NOMO-1 treated with dmso at 0.1 percent for 144 hours (cell line): ENCODE measurements around the gene DCC.

Source experiments
- DNase-seq: peaks from one replicate; lab custom pipeline; 2025; ENCODE audit not compliant: unreplicated experiment; lab: John Stamatoyannopoulos, UW

The DCC gene

DNA sequence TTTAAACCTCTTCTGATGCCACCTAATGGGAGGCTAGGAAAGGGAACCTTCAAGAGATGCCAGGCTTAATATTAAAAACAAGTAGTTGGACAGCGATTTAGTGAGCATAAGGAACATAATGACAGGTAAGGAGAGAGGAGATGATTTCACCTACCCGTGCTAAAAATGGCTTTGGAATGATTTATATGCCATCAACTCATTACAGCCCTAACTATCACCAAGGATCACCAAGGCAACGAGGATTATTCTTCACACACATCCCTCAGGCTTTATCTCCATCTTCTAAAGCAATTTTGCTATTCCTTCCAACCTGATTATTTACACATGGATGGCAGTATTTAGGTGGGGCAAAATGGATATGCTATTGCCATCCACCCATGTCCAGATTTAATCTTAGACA, 237.8 kb downstream of the DCC start:
- no peak for DNase-seq

DNA sequence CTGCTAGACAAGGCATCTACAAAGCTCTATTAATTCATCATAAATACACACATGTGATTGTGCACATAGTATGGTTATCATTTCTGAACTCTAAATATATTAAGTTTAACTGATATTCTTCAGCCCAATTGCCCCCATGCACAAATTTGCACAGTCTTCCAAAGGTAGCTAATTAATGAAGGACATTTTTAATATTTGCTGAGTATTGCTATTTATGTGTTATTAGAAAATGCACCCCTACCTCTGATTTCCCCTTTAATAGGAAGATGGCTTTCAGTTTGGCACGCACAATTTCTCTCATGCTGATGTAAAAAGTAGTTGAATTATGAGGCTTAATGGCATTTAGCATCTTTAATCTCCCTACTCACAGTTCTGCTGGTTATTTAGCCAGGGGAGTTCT, 242.1 kb downstream of the DCC start:
- DNase-seq = no peak

DNA sequence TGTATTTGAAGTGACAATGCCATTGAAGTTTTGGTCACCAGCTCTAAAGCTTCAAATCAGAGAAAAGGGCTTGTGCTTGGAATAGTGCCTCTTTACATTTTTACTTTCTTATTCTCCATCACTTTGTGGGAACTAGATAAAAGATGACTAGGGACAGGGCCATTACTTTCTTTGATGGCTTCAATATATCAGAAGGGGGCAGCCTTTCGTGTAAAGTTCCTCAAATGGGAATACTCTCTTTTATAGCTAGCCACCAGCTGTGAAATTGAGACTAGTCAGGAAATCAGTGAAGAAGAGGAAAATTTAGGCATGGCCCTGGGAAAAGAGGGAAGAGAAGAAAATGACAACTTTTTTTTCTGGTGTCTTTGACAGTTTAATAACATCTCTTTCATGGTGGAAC, 242.5 kb downstream of the DCC start:
- no peak for DNase-seq

DNA sequence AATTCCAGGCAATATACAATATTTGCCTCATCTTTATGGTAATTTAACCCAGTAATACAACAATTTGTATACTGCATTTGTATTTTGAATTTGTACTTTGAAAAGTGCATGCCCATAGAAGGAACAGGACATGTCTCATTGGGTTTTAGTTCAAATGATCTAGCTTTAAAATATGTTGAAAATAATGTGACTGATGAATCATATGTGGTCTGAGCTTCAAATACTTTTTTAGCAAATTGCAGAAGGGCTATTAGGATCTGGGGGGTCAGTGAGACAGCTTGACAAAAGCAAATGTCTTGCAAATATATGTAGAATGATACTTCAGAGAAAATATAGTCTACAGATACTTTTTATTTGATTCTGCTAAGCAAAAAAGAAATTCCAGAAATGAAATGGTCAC, 248.9 kb downstream of the DCC start:
- DNase-seq = no peak

DNA sequence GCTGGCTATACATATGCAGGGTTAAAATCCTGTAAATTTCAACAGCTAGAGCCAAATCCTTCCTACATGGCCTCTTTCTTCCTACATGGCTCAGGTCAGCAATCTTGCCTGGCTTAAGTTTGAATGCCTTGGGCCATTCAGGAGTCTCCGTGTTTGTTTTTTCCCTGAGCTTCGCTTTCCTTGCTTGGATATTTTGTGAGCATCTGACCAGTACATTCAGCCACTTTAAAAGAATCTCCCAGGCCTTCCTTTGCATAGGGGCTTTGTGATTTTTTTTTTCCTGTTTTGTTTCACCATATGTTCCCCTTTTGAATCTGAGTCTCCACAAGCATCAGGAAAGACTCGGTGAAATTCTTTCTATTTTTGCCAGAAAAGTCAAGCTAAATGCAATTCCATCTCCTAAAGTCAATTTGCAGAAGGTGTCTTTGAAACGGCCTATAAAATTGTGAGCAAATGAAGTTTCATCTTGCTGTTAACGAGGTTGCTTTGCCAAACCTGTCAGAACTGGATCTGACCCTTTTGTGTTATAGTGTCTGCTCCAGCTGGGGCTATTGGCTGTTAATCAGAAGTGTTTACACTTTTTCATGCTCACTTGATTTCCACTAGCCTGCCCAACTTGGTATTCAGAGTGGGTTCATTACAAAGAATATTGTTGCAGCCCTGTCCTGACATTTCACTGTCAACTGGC, 256.9 kb downstream of the DCC start:
- no peak for DNase-seq

DNA sequence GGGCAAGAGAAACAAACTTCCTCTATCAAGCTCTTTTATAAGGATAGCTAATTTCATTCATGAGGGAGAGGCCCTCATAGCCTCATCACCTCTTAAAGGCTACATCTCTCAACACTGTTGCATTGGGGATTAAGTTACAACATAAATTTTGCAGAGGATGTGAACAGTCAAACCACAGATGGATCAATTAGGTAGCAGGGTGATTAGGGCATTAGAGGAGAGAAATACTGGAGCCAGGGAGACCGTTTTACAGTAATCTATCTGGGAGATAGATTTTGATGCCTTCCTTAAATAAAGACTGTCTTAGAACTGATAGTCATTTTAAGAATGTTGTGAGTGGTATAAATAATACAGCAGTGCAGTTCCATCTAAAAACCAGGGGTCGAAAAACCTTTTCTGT, 258.9 kb downstream of the DCC start:
- DNase-seq = no peak

DNA sequence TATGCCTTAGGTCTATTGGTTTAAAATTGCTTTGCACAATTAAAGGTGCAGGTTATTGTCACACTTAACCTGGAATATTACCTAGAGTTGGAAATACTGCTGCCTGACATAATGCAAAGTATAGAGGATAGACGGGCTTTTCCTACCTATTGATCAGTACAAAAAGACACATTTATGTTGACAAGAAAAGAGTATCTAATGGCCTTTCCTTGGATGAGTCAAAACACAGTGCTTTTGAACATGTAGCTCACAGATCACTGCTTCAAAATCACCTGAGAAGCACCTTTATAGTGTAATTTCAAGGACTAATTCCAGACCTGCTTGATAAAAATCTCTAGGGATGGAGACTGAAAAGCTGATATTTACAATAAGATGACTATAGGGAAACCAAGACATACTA, 262.8 kb downstream of the DCC start:
- DNase-seq = no peak

DNA sequence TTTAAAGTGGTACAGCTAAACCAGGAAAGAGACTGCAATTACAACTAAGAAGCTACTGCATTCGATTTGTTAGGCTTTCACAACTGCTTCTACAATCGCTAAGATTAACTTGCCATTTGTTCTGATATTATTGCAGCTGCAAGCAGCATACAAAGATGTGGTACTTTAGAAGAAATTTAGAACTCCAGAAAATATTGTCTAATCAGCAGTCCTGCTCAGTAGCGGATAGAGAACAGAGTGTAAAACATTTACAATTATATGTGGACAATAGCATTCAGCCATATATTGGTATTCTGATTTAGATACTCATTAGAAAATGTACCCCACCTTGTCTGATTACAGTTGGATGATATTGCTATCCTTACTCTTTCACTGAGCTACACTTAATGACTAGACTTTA, 265.3 kb downstream of the DCC start:
- no peak for DNase-seq

DNA sequence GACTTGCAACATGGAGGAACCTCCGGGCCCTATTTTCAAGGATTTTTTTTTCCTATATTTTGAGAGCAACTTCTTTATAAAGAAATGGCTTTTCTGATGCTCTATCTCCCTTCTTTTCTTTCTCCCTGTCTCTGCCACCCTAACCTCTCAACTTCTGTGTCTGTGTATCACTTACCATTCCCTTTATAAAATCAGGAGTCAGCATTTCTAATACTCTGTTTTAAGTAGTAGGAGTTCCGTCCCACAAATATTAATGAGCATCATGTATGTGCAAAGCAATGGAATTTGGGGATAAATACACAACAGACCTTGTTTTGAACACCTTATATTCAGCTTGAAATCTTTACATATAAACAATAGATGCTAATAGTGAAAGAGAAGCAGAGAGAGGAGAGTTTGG, 268.0 kb downstream of the DCC start:
- no peak for DNase-seq

DNA sequence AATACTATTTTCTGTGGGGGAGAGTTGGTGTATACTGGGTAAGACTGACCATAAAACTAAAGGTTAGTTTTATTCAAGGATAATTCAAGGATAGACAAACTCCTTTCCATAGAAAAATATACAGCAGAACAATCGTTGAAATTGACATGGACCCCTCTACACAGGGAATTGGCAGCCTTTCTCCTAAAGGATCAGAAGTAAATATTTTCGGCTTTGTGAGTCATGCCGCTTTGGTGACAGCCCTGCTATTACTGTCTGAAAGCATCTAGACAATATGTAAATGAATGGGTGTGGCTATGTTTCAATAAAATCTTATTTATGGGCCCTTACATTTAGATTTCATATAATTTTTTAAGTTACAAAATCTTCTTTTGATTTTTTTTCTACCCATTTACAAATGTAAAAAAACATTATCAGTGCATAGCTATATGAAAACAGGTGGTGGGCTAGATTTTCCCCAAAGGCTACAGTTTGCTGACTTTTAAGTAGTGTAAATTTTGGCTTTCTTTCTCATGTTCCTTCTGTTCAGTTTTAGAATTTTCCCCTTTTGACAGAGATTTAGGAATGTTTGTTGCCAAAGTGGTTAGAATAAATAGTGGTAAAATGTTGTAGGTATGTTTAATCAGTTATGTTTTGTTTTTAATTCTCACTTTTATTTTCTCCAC, 270.6 kb downstream of the DCC start:
- DNase-seq = no peak

DNA sequence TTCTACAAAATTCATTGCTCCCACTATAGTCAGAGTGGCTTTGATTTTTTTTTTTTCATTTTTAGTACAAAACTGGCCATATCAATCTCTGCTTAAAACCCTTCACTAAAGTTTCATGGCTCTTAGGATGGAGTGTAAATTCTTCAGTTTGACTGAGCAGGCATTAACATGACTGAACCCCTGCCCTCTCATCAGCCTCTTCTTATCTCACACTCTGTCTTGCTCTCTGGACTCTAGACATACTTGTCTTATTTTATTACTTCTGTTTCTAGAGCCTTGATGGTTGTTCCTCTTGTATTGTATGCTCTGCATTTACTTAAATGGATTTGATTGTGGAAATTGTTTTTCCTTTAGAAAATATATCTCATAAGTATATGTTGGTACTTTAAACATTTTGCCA, 272.4 kb downstream of the DCC start:
- DNase-seq = no peak

DNA sequence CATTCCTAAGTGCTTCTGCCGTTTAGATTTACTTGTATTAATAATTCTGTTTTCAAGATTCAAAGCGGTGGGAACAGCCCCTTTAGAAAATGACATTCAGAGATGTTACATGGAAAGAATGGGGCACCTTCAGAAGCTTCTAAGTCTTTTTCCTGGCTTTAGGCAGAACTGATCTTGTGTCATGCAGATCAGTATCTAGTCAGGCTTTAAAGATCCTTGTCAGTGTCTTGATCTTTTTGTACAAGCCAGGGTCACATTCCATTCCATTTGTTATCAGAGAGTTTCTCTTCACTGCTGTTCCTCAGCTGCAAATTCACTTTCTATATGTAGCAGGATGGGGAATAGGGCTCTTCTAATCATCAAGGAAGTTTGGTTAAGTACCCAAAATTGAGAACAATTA, 275.3 kb downstream of the DCC start:
- no peak for DNase-seq

DNA sequence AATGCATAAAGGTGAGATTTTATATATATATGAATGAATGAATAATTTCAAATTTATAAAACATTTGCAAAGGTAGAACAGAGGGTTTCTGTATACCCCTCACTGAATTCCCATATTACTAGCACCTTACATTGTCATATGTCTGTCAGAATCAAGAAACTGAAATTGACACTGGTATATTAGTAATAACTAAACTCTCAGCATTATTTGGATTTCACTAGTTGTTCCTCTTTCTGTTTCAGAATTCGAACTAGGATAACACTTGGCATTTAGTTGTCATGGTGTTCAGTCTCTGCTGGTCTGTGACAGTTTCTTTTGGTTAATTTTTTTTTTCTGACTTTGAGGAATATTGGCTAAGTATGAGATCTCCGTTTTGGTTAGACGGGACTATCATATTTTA, 275.9 kb downstream of the DCC start:
- no peak for DNase-seq

DNA sequence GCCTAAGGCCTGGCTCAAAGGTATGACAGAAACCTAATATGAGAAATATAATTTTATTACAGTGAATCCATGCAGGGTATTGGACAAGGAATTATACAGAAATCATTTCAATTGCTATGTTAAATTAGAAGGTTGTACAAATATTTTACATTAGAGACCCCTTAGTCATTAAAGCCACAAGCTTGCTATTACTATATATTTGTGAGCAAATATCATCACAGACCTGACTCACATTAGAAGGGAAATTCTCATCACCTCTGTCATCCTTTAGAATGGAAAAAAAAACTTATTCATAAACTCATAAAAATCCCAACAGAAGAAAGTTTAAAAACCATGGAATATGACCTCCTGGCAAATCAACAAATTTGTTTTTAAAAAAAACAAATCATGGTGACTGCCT, 277.9 kb downstream of the DCC start:
- DNase-seq = no peak

DNA sequence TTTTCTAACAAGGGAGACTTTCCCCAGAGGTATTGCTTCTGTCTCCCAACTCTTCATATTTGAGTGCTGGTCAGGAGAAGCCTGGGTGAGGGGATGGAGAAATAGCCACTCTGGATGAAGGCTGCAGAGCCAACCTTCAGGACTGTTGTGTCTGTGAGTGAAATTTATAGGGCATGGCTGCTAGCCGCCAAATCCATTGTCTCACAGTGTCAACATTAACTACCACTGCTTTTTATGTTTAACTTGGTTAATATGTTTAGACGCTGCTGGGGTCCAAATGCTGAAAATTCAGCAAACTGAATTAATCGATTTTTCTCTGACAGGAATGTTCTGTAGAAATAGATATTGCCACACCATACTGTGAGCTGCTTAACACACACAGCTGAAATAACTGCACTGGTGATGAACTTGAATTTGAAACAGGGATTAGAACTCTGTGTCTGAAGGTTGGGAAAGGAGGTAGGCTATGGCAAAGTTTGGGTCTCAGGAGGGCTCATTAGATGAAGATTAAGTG, 281.0 kb downstream of the DCC start:
- no peak for DNase-seq

DNA sequence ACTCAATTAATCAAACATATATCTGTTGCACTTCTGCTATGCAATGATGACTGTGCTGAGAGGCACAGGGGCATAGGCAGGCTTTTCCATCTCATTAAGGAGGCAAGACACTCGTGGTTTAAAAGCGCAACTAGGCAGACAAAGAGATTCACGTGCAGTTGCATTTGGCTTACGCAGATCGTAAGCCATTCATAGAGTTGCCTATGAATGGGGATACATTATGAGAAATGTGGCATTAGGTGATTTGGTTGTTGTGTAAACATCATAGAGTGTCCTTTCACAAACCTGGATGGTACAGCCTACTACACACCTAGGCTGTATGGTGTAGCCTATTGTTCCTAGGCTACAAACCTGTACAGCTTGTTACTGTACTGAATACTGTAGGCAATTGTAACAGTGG, 284.7 kb downstream of the DCC start:
- DNase-seq = no peak

DNA sequence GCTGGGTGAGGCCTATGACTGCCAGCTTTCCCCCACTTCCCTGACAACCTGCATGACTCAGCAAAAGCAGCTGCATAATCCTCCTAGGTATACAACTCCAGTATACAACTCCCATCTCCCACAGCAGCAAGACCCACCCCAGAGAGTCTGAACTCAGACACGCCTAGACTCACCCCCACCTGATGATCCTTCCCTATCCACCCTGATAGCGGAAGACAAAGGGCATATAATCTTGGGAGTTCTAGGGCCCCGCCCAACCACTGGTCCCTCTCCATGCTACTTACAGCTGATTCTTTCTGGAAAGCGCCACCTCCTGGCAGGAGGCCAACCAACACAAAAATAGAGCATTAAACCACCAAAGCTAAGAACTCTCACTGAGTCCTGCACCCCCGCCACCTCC, 296.5 kb downstream of the DCC start:
- no peak for DNase-seq

DNA sequence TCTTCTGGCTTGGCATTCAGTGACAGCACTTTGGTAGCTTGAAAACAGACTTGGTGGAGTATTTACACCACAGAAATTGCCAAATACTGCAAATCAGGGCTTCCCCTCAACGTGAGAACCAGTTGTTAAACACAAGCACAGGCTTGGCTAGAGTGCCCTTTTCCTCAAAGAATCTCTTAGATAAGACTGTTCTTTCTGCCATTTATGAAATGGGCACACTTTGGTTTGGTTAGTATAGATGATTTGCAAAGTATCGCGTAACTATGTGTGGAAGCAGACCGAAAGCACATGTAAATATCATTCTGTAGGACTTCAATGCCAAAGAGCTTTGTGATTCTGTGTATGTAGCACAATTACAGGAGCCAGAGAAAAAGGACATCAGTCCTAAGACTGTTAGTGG, 308.2 kb downstream of the DCC start:
- no peak for DNase-seq

DNA sequence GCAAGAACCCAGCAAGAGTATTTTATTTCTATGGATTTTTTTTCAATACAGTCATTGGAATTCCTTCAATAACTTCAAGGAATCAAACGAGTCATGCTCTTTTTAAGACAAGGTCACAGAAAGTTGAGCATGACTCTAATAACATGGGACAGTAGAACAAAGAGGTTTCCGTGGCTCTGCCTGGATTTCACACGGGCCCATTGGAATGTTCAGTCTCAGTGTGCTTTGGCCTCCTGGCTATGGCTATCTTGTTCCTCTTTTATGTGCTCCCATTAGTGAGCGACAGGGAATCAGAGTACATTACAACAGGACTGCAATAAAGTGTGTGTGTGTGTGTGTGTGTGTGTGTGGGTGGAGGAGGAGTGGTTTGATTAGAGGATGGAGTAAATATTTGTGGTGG, 312.4 kb downstream of the DCC start:
- DNase-seq = no peak

DNA sequence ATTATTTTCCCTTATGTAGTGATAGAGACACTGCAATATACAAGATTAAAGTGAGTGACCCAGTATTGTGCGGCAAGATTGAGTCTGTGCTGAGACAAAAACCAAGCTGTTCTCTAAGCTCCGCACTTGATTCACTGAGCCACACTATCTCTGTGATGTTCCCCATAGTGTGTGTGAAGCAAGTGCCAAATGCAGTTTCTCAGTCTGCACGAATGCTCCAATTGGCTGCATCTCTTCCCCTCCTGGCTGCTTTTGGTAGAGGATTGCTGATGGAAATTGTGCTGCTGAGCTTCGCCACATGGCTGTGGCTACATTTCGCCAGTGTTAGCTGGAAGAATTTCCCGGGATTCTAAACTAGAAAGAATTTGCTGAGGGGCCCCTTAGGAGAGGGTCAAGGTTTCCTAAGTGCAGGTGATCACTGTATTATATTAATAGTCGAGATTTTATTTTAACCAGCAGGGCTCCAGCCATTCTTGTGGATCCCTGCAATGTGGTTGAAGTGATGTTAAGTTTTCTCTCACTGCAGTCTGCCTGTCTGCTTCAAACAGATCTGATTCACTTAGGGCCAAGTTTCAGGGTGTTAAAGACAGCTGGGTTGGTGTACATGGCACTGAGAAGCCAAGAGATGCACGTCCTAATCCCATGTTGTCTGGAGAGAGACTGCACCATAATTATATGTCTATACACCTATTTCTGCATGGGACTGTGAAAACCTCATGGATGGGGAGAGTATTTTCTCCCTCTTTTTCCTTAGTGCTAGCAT, 317.2 kb downstream of the DCC start:
- no peak for DNase-seq

DNA sequence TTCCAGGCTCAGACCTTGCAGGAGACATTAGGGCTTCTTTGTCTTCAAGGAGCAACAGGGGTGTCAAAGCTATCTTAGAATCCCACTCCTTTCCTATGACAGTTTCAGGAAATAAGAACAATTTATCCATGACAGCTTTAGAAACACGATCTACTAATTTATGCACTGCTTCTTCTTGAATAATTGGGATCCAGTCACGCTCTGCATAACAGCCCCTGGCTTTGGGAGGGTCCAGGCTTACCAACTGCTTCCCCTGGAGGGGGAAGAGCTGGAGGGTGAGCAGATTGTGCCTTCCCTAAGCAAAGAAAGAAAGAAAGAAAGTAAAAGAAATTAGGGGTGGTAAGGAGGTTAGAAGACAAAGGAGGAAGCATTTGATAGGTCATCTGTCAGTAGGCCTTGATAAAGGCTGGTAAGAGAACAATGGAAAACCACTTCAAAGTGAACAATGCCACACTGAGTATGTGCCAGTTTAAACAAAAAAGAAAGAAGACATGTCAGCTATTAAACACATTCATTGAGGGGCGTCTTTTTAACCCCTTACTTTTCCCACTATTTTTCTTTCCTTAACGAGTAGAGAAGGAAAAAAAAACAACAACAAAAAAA, 327.6 kb downstream of the DCC start:
- no peak for DNase-seq

DNA sequence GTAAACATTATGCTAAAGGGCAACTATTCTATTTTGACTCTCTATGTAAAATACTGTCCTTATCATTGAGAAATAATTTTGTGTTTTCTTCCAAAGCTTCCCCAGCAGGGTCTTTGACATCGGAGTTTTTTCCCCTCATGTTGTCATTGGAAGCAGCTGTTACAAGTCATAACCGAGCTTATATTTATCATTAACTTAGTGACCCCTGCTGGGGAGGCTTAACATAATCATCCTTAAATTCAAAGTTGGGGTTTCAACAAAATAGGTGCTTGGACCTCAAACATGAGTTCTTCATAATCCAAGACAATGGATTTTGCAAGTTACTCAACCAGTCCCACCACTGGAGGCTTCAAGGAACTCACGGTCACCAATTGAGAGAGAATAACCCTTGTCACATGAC, 330.9 kb downstream of the DCC start:
- no peak for DNase-seq
